K562 (cell line): ENCODE results near the gene RSF1. TPM values are rescaled to one million over a fixed set of nuclear protein-coding genes. Genes with fewer than 3 reads are reported as not detected.

Experiments
- ATF3 ChIP-seq, 2 experiments: fragments of 450-650 bp in 1 of 2; sonication (generic) in 1 of 2; formaldehyde crosslinking in 1 of 2; IDR thresholded peaks in 1 of 2; conservative IDR thresholded peaks in 1 of 2; 2 replicates each; pipeline versions ENCODE4 v1.6.1 to v1.8.1; 2016 to 2023; ENCODE audit warnings: mild to moderate bottlenecking in 2 of 2, moderate library complexity in 2 of 2, inconsistent platforms in 1 of 2, missing genetic modification reagents in 1 of 2
- CC2D1A ChIP-seq: fragments of 450-650 bp; IDR thresholded peaks from 2 replicates; pipeline ENCODE4 v1.6.1; 2017; ENCODE audit warnings: mild to moderate bottlenecking
- CHD1 ChIP-seq: fragments of 200-600 bp; sonication (generic); IDR thresholded peaks from one replicate; pipeline ENCODE4 v1.6.1; 2012; ENCODE audit warnings: mild to moderate bottlenecking, moderate library complexity, low read length, inconsistent platforms
- CTBP1 ChIP-seq: fragments of 450-650 bp; IDR thresholded peaks from 2 replicates; pipeline ENCODE4 v1.6.1; 2016; ENCODE audit warnings: borderline replicate concordance
- CTCF ChIP-seq, 3 experiments: IDR thresholded peaks in 2 of 3; conservative IDR thresholded peaks in 1 of 3; 2 replicates each; pipeline ENCODE4 v1.5.1; 2011 to 2012; ENCODE audit warnings: low read length in 3 of 3, mild to moderate bottlenecking in 3 of 3, control low read depth in 2 of 3, improper control_type of control experiment in 1 of 3, inconsistent platforms in 1 of 3, low read depth in 1 of 3, mixed read lengths in 1 of 3, moderate library complexity in 1 of 3; ENCODE audit not compliant: insufficient read depth in 2 of 3
- ELF1 ChIP-seq: fragments of 200-800 bp; sonication (Bioruptor generic); IDR thresholded peaks from 2 replicates; pipeline ENCODE4 v1.6.1; 2016; ENCODE audit warnings: missing genetic modification characterization, missing compliant biosample characterization
- HNRNPUL1 ChIP-seq: fragments of 200-400 bp; formaldehyde crosslinking; IDR thresholded peaks from 2 replicates; pipeline ENCODE4 v1.6.1; 2017; ENCODE audit warnings: low read length
- MCM2 ChIP-seq: fragments of 450-650 bp; IDR thresholded peaks from 2 replicates; pipeline ENCODE4 v1.6.1; 2017; ENCODE audit warnings: low read depth, mild to moderate bottlenecking
- MEIS2 ChIP-seq: fragments of 450-650 bp; IDR thresholded peaks from 2 replicates; pipeline ENCODE4 v1.6.1; 2014; ENCODE audit warnings: mild to moderate bottlenecking; ENCODE audit not compliant: partially characterized antibody
- MNT ChIP-seq, 2 experiments: fragments of 450-650 bp; conservative IDR thresholded peaks; 2 replicates each; pipeline ENCODE4 v1.6.1; 2017; ENCODE audit warnings: mild to moderate bottlenecking in 2 of 2, moderate library complexity in 2 of 2
- PYGO2 ChIP-seq: fragments of 450-650 bp; IDR thresholded peaks from 2 replicates; pipeline ENCODE4 v1.6.1; 2016; ENCODE audit warnings: mild to moderate bottlenecking, missing genetic modification characterization, moderate library complexity, missing compliant biosample characterization
- RAD21 ChIP-seq, 2 experiments: fragments of 250-450 bp in 1 of 2; fragments of 450-650 bp in 1 of 2; sonication (Bioruptor Pico) in 1 of 2; formaldehyde crosslinking in 1 of 2; IDR thresholded peaks in 1 of 2; conservative IDR thresholded peaks in 1 of 2; 2 replicates each; pipeline versions ENCODE4 v1.4.0 to v1.8.0; 2020 to 2022; ENCODE audit warnings: mild to moderate bottlenecking in 2 of 2, moderate library complexity in 1 of 2
- ZBTB17 ChIP-seq: fragments of 450-650 bp; formaldehyde crosslinking; IDR thresholded peaks from 2 replicates; pipeline ENCODE4 v1.4.0; 2020; ENCODE audit warnings: mild to moderate bottlenecking
- ZC3H11A ChIP-seq: IDR thresholded peaks from 2 replicates; pipeline ENCODE4 v1.6.1; 2012; ENCODE audit warnings: low read depth, low read length, improper control_type of control experiment
- polyA plus RNA-seq, 8 experiments: library from polyadenylated mRNA; depleted of rRNA in 4 of 8; stranded (reverse) in 5 of 8; unstranded in 3 of 8; fragments of >200 nt; fragmentation: Nextera tagmentation in 2 of 8; fragmentation: Illumina TruSeq in 1 of 8; extraction: Ambion mirVana in 2 of 8; extraction: Trizol in 1 of 8; gene quantifications; 2 replicates each; pipeline versions ENCODE4 v1.2.1 to v1.2.3, GENCODE V29; 2011 to 2014; ENCODE audit warnings: inconsistent platforms in 1 of 8, missing spikeins in 1 of 8
- total RNA-seq, 7 experiments: library from RNA; depleted of rRNA in 6 of 7; stranded (reverse); fragments of >200 nt in 6 of 7; fragmentation: Illumina TruSeq in 2 of 7; extraction: Trizol in 2 of 7; gene quantifications; 2 replicates each; pipeline versions ENCODE4 v1.2.1 to v1.2.3, GENCODE V29; 2011 to 2021; ENCODE audit warnings: low replicate concordance in 1 of 7

Gene RSF1
- total and polyA plus RNA-seq, 9 of the 15 experiments (the other 6 are each of a cell fraction or from before 2014, with no cell fraction given), result 9.7 to 63.6 (median 42.8) TPM

GRCh38 chr11:77820565-77821348, at the start of gene RSF1, which contains the start of gene AAMDC (continued):
- TF ChIP-seq ATF3 (IDR thresholded peaks at IDR 0.05) (no peak), ATF3 (CRISPR knock-in tag; conservative IDR thresholded peaks at IDR 0.05) (no peak), PYGO2 (tag) (no peak), CTBP1 (peak; percentile 73), CHD1 (no peak), MNT (conservative IDR thresholded peaks at IDR 0.05) (peak; percentile 99), MCM2 (no peak), ZC3H11A (no peak), CTCF (IDR thresholded peaks at IDR 0.05 in 2 of 3, conservative IDR thresholded peaks at IDR 0.05 in 1 of 3; ENCODE audit: insufficient read depth in 2 of 3, low read depth in 1 of 3, low read length in 3 of 3) (peak; percentile 70 to 85 (median 73)), ELF1 (tag) (peak; percentile 73), CC2D1A (peak; percentile 69), MEIS2 (peak; percentile 46), HNRNPUL1 (no peak), RAD21 (CRISPR knock-in tag; conservative IDR thresholded peaks at IDR 0.05 in 1 of 2, IDR thresholded peaks at IDR 0.05 in 1 of 2) (peak; percentile 45 to 46), ZBTB17 (CRISPR knock-in tag) (peak; percentile 99)
- TF ChIP-seq, all 486 proteins: peak for 136
